ENCODE measurements around the gene NDUFAB1.
A peak's percentile ranks its signal among the peaks of the same experiment; 100 is the strongest.
"Not testable (repeated sequence)": the region's sequence is repeated elsewhere in the genome, so short reads cannot be mapped to it uniquely, and the experiment has no call there.

Gene NDUFAB1

GRCh38 chr16:23557779-23558702 is 38.1 kb downstream of the NDUFAB1 start:
- no peak for FAIRE-seq
- DNase-seq (ENCODE audit: insufficient read length, low spot score): peak; percentile 20
- no peak for TF ChIP-seq TAF1 (IDR thresholded peaks at IDR 0.05; ENCODE audit: low read depth, low read length)
- TF ChIP-seq SPI1 (IDR thresholded peaks at IDR 0.05; ENCODE audit: low read depth, low read length): no peak

GRCh38 chr16:23556881-23557778 is 39.0 kb downstream of the NDUFAB1 start, which contains the start of the genes EARS2 and UBFD1:
Gene EARS2 (minus strand): TSS chr16:23557350. CDS start chr16:23557343, 7 bp downstream.
Gene UBFD1 (plus strand): TSS chr16:23557727. CDS start chr16:23557743, 16 bp downstream.
- DNase-seq (ENCODE audit: insufficient read length, low spot score): peak; percentile 94
- peak; percentile 97 for FAIRE-seq
- TF ChIP-seq PAX5 (IDR thresholded peaks at IDR 0.05; ENCODE audit: insufficient read depth, low read length, severe bottlenecking) (peak; percentile 4), POLR2A (IDR thresholded peaks at IDR 0.05; ENCODE audit: low read depth, low read length) (peak; percentile 88), POLR2AphosphoS5 (IDR thresholded peaks at IDR 0.05; ENCODE audit: low read depth, low read length) (peak; percentile 73; the same call in 1 of the 2 replicates), SPI1 (IDR thresholded peaks at IDR 0.05; ENCODE audit: low read depth, low read length) (no peak), TAF1 (IDR thresholded peaks at IDR 0.05; ENCODE audit: low read depth, low read length) (peak; percentile 77; the same call in 1 of the 2 replicates), POU2F2 (IDR thresholded peaks at IDR 0.05; ENCODE audit: low read depth, low read length) (peak; percentile 38)

DNA sequence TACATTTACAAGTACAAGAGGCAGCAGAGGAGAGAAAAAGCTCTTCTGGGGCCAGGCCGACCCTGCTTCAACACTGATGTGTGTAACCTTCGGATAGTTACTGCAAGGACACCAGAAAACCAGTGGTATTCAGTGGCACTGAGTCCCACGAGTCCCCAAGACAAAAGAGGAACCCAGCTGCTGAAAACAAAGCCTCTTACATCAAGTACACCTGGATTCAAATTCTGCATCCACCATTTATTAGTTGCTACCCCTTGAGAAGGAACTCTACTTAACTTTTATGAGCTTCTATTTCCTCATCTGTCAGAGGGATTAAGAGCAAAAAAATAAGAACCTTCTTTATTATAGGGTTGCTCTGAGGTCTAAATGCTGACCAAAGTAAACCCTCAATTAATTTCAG is 41.6 kb downstream of the NDUFAB1 start:
- FAIRE-seq: no peak
- no peak for TF ChIP-seq TAF1 (IDR thresholded peaks at IDR 0.05; ENCODE audit: low read depth, low read length)
- TF ChIP-seq PAX5 (IDR thresholded peaks at IDR 0.05; ENCODE audit: insufficient read depth, low read length, severe bottlenecking): no peak
- no peak for TF ChIP-seq POLR2A (IDR thresholded peaks at IDR 0.05; ENCODE audit: low read depth, low read length)
- TF ChIP-seq POU2F2 (IDR thresholded peaks at IDR 0.05; ENCODE audit: low read depth, low read length): no peak
- TF ChIP-seq SPI1 (IDR thresholded peaks at IDR 0.05; ENCODE audit: low read depth, low read length): no peak
- TF ChIP-seq POLR2AphosphoS5 (IDR thresholded peaks at IDR 0.05; ENCODE audit: low read depth, low read length): no peak
- no peak for DNase-seq (ENCODE audit: insufficient read length, low spot score)

GRCh38 chr16:23552161-23552560 is 44.0 kb downstream of the NDUFAB1 start:
- FAIRE-seq: no peak
- no peak for TF ChIP-seq PAX5 (IDR thresholded peaks at IDR 0.05; ENCODE audit: insufficient read depth, low read length, severe bottlenecking)
- no peak for TF ChIP-seq POLR2AphosphoS5 (IDR thresholded peaks at IDR 0.05; ENCODE audit: low read depth, low read length)
- TF ChIP-seq TAF1 (IDR thresholded peaks at IDR 0.05; ENCODE audit: low read depth, low read length): no peak
- TF ChIP-seq POLR2A (IDR thresholded peaks at IDR 0.05; ENCODE audit: low read depth, low read length): no peak
- TF ChIP-seq POU2F2 (IDR thresholded peaks at IDR 0.05; ENCODE audit: low read depth, low read length): no peak
- no peak for TF ChIP-seq SPI1 (IDR thresholded peaks at IDR 0.05; ENCODE audit: low read depth, low read length)
- DNase-seq (ENCODE audit: insufficient read length, low spot score): no peak

DNA sequence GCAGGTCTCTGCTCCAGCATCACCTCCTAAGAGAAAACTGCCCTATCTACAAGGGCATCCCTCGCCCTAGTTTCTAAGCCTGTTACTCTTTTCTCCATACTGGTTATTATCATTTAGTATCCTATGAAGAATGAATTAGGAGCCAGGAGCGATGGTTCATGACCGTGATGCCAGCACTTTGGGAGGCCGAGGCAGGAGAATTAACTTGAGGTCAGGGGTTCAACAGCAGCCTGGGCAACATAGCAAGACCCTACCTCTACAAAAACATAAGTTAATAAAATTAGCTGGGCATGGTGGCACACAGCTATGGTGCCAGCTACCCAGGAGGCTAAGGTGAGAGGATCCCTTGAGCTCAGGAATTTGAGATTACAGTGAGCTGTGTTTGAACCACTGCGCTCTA is 46.2 kb downstream of the NDUFAB1 start:
- TF ChIP-seq POU2F2 (IDR thresholded peaks at IDR 0.05; ENCODE audit: low read depth, low read length): no peak
- DNase-seq (ENCODE audit: insufficient read length, low spot score): no peak
- no peak for FAIRE-seq

GRCh38 chr16:23544436-23544835 is 51.7 kb downstream of the NDUFAB1 start:
- DNase-seq (ENCODE audit: insufficient read length, low spot score) (no peak), FAIRE-seq (no peak)
- TF ChIP-seq PAX5 (IDR thresholded peaks at IDR 0.05; ENCODE audit: insufficient read depth, low read length, severe bottlenecking) (no peak), SPI1 (IDR thresholded peaks at IDR 0.05; ENCODE audit: low read depth, low read length) (no peak), POLR2A (IDR thresholded peaks at IDR 0.05; ENCODE audit: low read depth, low read length) (no peak), TAF1 (IDR thresholded peaks at IDR 0.05; ENCODE audit: low read depth, low read length) (no peak)

DNA sequence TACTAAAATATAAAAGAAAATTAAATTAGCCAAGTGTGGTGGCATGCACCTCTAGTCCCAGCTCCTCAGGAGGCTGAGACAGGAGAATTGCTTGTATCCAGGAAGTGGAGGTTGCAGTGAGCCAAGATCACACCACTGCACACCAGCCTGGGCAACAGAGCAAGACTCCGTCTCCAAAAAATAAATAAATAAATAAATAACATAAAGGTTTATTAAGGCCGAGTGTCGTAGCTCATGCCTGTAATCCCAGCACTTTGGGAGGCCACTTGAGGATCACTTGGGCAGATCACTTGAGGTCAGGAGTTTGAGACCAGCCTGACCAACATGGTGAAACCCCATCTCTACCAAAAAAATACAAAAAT is 55.3 kb downstream of the NDUFAB1 start:
- FAIRE-seq; DNase-seq (ENCODE audit: insufficient read length, low spot score): not testable (repeated sequence)

DNA sequence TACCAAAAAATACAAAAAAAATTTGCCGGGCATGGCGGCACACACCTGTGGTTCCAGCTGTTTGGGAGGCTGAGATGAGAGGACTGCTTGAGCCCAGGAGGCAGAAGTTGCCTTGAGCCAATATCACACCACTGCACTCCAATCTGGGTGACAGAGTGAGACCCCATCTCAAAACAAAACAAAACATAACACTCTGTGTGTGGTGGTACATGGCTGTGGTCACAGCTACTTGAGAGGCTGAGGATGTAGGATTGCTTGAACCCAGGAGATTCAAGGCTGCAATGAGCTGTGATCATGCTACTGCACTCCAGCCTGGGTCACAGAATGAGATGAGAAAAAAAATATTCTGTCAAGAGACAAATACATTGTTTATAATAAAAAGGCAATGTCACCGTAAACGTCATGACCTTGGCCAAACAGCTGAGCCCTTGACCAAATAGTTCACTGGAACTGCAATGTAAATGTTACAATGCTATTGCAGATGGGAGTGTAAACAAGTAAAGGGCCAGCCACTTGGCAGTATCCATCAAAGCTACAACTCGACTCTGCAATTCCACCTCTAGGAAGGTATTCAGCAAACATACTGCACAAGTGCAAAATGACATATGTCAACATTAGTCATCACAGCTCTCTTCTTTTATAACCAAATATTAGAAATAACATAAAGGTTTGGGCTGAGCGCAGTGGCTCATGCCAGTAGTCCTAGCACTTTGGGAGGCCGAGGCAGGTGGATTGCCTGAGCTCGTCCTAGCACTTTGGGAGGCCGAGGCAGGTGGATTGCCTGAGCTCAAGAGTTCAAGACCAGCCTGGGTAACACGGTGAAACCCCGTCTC is 55.9 kb downstream of the NDUFAB1 start:
- FAIRE-seq: no peak
- no peak for DNase-seq (ENCODE audit: insufficient read length, low spot score)
- TF ChIP-seq POU2F2 (IDR thresholded peaks at IDR 0.05; ENCODE audit: low read depth, low read length) (no peak), POLR2A (IDR thresholded peaks at IDR 0.05; ENCODE audit: low read depth, low read length) (no peak), PAX5 (IDR thresholded peaks at IDR 0.05; ENCODE audit: insufficient read depth, low read length, severe bottlenecking) (no peak), SPI1 (IDR thresholded peaks at IDR 0.05; ENCODE audit: low read depth, low read length) (no peak), TAF1 (IDR thresholded peaks at IDR 0.05; ENCODE audit: low read depth, low read length) (no peak), POLR2AphosphoS5 (IDR thresholded peaks at IDR 0.05; ENCODE audit: low read depth, low read length) (no peak)

- no peak for FAIRE-seq
- TF ChIP-seq POLR2A (IDR thresholded peaks at IDR 0.05; ENCODE audit: low read depth, low read length) (no peak), POLR2AphosphoS5 (IDR thresholded peaks at IDR 0.05; ENCODE audit: low read depth, low read length) (no peak), SPI1 (IDR thresholded peaks at IDR 0.05; ENCODE audit: low read depth, low read length) (no peak), TAF1 (IDR thresholded peaks at IDR 0.05; ENCODE audit: low read depth, low read length) (no peak), PAX5 (IDR thresholded peaks at IDR 0.05; ENCODE audit: insufficient read depth, low read length, severe bottlenecking) (no peak), POU2F2 (IDR thresholded peaks at IDR 0.05; ENCODE audit: low read depth, low read length) (no peak)
- DNase-seq (ENCODE audit: insufficient read length, low spot score): no peak
Observed at GRCh38 chr16:23538919-23539278, 57.2 kb downstream of the NDUFAB1 start.
